ENCODE measurements around the gene S1PR1.

The S1PR1 gene

DNA sequence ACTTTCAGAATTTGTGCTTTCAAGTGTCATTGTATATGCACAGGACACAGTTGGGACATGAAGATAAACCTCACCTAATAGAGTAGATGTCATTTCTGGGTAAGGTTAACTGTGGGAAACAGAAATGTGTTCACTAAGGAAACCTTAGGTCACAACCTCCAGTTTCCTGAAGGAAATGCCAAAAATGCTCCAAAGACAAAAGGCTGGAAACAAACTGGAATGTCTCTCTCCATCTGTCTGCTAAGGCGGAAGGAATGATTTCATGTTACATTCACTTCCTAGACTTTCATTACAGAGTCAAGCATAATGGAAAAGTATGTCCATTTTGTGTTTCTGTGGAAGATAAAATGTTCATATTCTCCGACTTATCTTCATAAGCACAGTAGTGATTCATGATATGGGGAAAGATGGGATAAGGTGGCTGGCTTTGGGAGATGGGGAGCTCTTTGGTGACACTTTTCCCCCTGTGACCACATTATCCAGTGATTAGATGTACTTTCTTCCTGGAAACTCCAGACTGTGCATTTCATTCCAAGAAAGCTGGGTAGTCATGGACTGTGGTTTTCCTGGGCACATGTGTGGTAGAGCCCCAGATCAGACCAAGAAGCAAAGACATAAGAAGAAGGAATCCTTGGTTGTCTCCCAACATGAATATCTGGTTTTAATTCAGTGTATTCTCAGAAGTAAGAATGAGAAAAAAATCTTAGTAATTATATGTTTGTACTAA is 5.7 kb downstream of the S1PR1 start:
- TF ChIP-seq, protein P1, sequence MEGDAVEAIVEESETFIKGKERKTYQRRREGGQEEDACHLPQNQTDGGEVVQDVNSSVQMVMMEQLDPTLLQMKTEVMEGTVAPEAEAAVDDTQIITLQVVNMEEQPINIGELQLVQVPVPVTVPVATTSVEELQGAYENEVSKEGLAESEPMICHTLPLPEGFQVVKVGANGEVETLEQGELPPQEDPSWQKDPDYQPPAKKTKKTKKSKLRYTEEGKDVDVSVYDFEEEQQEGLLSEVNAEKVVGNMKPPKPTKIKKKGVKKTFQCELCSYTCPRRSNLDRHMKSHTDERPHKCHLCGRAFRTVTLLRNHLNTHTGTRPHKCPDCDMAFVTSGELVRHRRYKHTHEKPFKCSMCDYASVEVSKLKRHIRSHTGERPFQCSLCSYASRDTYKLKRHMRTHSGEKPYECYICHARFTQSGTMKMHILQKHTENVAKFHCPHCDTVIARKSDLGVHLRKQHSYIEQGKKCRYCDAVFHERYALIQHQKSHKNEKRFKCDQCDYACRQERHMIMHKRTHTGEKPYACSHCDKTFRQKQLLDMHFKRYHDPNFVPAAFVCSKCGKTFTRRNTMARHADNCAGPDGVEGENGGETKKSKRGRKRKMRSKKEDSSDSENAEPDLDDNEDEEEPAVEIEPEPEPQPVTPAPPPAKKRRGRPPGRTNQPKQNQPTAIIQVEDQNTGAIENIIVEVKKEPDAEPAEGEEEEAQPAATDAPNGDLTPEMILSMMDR (conservative IDR thresholded peaks at IDR 0.05; ENCODE audit: low read length) = no peak
- peak; percentile 52 for DNase-seq (ENCODE audit: low read depth)
- H3K4me3 ChIP-seq (ENCODE audit: low read length) = no peak overlapping the region

DNA sequence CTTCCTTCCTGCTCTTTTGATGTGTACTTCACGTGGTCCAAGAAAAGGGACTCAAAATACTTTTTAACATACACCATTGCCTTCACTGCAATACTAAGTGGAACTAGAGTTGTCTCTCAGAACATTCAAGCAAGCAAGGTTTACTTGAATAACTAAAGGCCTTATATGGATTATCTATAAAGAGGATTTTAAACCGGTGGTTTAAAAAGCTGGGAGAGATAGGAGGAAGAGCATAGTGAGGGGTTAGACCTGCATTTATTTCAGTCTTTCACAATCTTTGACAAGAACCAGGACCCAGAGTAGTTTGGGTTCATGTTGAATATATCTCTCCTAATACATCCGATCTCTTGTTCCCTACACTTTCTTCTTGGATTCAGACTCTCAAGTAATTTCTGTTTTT is 6.9 kb downstream of the S1PR1 start:
- TF ChIP-seq, protein P1 (conservative IDR thresholded peaks at IDR 0.05; ENCODE audit: low read length) = no peak
- no peak overlapping the region for H3K4me3 ChIP-seq (ENCODE audit: low read length)
- no peak for DNase-seq (ENCODE audit: low read depth)

DNA sequence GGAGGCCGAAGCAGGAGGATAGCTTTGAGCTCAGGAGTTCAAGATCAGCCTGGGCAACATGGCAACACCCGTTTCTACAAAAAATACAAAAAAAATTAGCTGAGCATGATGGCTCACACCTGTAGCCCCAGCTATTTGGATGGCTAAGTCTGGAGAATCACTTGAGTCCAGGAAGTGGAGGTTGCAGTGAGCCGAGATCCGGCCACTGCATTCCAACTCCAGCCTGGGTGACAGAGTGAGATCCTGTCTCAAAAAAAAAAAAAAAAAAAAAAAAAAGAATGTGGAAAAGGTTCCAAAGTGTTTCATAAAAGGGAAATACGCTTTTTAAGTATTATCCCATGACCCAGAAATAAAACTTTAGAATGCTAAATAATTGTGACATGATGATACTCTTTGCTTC is 8.0 kb downstream of the S1PR1 start:
- TF ChIP-seq, protein P1 (conservative IDR thresholded peaks at IDR 0.05; ENCODE audit: low read length) = no peak
- H3K4me3 ChIP-seq (ENCODE audit: low read length) = no peak overlapping the region
- no peak for DNase-seq (ENCODE audit: low read depth)

DNA sequence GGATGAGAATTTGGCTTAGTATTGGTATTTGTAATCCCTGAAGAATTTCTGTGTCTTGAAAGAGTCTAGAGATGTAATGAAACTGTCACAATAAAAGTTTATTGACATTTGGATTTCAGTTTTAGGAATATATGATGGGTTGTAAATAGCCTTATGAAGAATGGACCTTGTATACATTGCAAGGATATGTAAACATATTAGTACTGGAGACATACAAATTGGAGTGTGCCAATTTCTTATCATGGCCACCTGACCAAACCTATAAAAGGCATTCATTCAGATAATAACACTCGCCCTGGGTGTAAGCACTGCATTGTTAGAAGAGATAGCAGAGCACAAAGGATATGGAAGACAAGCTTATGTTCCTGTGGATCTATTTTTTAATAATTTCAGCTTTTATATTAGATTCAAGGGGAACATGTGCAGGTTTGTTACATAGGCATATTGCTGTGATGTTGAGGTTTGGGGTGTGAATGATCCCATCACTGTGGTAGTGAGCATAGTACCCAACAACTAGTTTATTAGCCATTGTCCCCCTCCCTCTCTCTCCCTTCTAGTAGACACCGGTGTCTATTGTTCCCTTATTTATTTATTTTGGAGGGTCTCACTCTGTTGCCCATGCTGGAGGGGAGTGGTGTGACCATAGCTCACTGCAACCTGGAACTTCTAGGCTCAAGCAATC is 8.6 kb downstream of the S1PR1 start:
- TF ChIP-seq, protein P1 (conservative IDR thresholded peaks at IDR 0.05; ENCODE audit: low read length) = no peak
- DNase-seq (ENCODE audit: low read depth) = no peak

DNA sequence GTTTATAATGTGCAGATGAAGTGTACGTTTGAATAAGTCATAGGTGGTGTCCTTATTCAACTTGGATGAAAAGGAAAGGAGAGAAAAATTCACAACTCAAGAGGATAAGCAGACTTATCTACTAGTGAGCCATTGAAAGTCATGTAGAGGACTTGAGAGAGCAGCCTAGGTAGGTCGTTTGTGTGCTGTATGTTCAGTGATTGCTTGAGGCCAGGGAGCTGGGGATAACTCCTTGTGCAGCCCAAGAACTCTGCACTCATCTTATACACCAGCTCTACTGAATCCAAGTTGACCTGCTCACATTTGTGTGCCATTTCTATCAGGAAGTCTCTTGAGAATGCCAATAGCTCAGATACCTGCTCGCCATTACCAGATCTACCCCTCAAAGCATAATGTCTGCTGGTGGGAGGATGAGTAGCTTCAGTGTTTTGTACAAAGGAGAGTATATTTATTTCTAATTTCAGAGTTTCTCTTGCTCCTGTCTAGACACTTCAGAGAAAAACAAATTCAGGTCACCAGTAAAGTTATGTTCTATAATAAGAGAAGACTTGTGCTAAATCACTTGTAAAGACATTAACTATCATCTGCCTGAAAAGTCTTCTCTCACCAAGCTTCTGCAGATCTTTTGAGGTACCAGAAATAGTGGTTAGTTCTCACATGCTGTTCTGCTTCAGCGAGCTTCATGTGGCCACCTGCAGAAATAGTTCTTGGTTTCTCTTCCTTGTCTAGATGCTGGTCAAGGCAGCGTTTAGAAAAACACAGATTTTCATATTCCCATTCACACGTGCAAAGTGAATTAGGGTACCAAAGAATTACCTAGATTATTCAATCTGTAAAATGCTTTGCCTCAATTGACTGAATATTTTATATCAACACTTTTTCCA is 10.8 kb downstream of the S1PR1 start:
- DNase-seq (ENCODE audit: low read depth) = no peak
- no peak overlapping the region for H3K4me3 ChIP-seq (ENCODE audit: low read length)
- TF ChIP-seq, protein P1 (conservative IDR thresholded peaks at IDR 0.05; ENCODE audit: low read length) = no peak

More for the DNA sequence above, 8.6 kb downstream of the S1PR1 start:
- H3K4me3 ChIP-seq (ENCODE audit: low read length) = no peak overlapping the region

DNA sequence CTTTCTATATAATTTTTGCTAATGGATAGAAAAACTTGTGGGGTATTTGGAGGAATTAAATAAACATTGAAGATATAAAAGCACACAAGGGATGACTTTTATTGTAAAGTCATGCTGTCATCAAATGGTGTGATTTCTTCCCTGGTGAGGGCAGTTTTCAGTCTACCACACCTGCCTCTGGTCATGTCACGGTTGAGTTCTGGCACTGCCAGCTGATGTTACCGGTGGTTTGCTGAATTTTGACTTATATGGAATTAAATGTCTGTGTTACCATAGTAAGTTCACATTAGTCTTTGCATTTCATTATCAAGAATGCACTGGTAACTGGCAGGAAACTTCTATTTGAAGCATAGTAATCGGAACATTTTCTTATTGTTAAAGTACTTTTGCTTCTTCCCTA is 13.4 kb downstream of the S1PR1 start:
- TF ChIP-seq, protein P1 (conservative IDR thresholded peaks at IDR 0.05; ENCODE audit: low read length) = no peak
- H3K4me3 ChIP-seq (ENCODE audit: low read length) = no peak overlapping the region
- DNase-seq (ENCODE audit: low read depth) = no peak

Measured in AG10803 (cell line).